HG03139 (cell line): ENCODE data around the gene ROBO1.

Experiments
- ATAC-seq: cut with Tn5 transposase; IDR thresholded peaks from one replicate; pipeline ENCODE4 v1.9.1; 2021; ENCODE audit not compliant: unreplicated experiment

ROBO1 gene

GRCh38 chr3:79103307-79103706 lies 664.5 kb downstream of the ROBO1 start:
- ATAC-seq: no peak

GRCh38 chr3:79097964-79098660 lies 669.7 kb downstream of the ROBO1 start:
- no peak for ATAC-seq

- ATAC-seq: no peak
These were observed 673.1 kb downstream of the ROBO1 start for GRCh38 chr3:79094654-79095053.

- ATAC-seq: peak; percentile 81
These were observed 681.3 kb downstream of the ROBO1 start for GRCh38 chr3:79086514-79086913.

- no peak for ATAC-seq
These were observed 682.6 kb downstream of the ROBO1 start for GRCh38 chr3:79085171-79085570.

- ATAC-seq: no peak
These were observed 686.5 kb downstream of the ROBO1 start for GRCh38 chr3:79081335-79081734.

- ATAC-seq: no peak
These were observed 693.2 kb downstream of the ROBO1 start for GRCh38 chr3:79074558-79074957.

GRCh38 chr3:79067734-79068133 lies 700.1 kb downstream of the ROBO1 start:
- no peak for ATAC-seq

- no peak for ATAC-seq
These were observed 701.3 kb downstream of the ROBO1 start for GRCh38 chr3:79066481-79066880.

- ATAC-seq: no peak
These were observed 704.2 kb downstream of the ROBO1 start for GRCh38 chr3:79063624-79064023.

GRCh38 chr3:79057756-79058155 lies 710.0 kb downstream of the ROBO1 start:
- no peak for ATAC-seq

- no peak for ATAC-seq
These were observed 711.3 kb downstream of the ROBO1 start for GRCh38 chr3:79056498-79056897.

GRCh38 chr3:79052054-79052681 lies 715.6 kb downstream of the ROBO1 start:
- no peak for ATAC-seq

GRCh38 chr3:79047581-79047980 lies 720.2 kb downstream of the ROBO1 start:
- ATAC-seq: no peak

GRCh38 chr3:79041621-79042020 lies 726.2 kb downstream of the ROBO1 start:
- ATAC-seq: no peak

GRCh38 chr3:79040701-79041100 lies 727.1 kb downstream of the ROBO1 start:
- no peak for ATAC-seq

- ATAC-seq: no peak
These were observed 727.7 kb downstream of the ROBO1 start for GRCh38 chr3:79040091-79040490.

- no peak for ATAC-seq
These were observed 728.6 kb downstream of the ROBO1 start for GRCh38 chr3:79039192-79039591.

GRCh38 chr3:79038636-79039035 lies 729.2 kb downstream of the ROBO1 start:
- ATAC-seq: no peak

- no peak for ATAC-seq
These were observed 729.7 kb downstream of the ROBO1 start for GRCh38 chr3:79038057-79038456.

GRCh38 chr3:79032686-79033318 lies 735.0 kb downstream of the ROBO1 start:
- ATAC-seq: no peak

- no peak for ATAC-seq
These were observed 737.6 kb downstream of the ROBO1 start for GRCh38 chr3:79030157-79030556.
